DMS79 (cell line): Measurements from ENCODE around the gene EIF2S1.
"Not testable (repeated sequence)": the region's sequence is repeated elsewhere in the genome, so short reads cannot be mapped to it uniquely, and the experiment has no call there.

ENCODE experiments used
- DNase-seq: peaks from one replicate; lab custom pipeline; 2025; lab: John Stamatoyannopoulos, UW

The EIF2S1 gene

GRCh38 chr14:67359775-67360469 lies at the start of gene EIF2S1, which contains the start of gene ATP6V1D:
Gene EIF2S1 (plus strand): TSS chr14:67360328. CDS start chr14:67364768, 4,440 bp downstream.
Gene ATP6V1D (minus strand): TSS chr14:67359804. CDS start chr14:67359698, 106 bp downstream.
- DNase-seq: peak; percentile 100

GRCh38 chr14:67311868-67312267 lies 48.3 kb upstream of the EIF2S1 start:
- no peak for DNase-seq

- no peak for DNase-seq
Observed at GRCh38 chr14:67313153-67313552, 47.0 kb upstream of the EIF2S1 start.

- DNase-seq: no peak
Observed at GRCh38 chr14:67317822-67318221, 42.3 kb upstream of the EIF2S1 start.

- no peak for DNase-seq
Observed at GRCh38 chr14:67319142-67319541, 41.0 kb upstream of the EIF2S1 start.

- not testable (repeated sequence) for DNase-seq
Observed at GRCh38 chr14:67329666-67330065, 30.5 kb upstream of the EIF2S1 start.

- DNase-seq: no peak
Observed at GRCh38 chr14:67331368-67332125, 28.6 kb upstream of the EIF2S1 start.

GRCh38 chr14:67332468-67332867 lies 27.7 kb upstream of the EIF2S1 start:
- no peak for DNase-seq

GRCh38 chr14:67335781-67336180 lies 24.3 kb upstream of the EIF2S1 start:
- DNase-seq: no peak

- DNase-seq: not testable (repeated sequence)
Observed at GRCh38 chr14:67341231-67341630, 18.9 kb upstream of the EIF2S1 start.

- no peak for DNase-seq
Observed at GRCh38 chr14:67343601-67344230, 16.4 kb upstream of the EIF2S1 start.

GRCh38 chr14:67345583-67345982 lies 14.5 kb upstream of the EIF2S1 start:
- no peak for DNase-seq

GRCh38 chr14:67352055-67352454 lies 8.1 kb upstream of the EIF2S1 start:
- DNase-seq: no peak

GRCh38 chr14:67357186-67357968 lies 2.8 kb upstream of the EIF2S1 start:
- DNase-seq: peak; percentile 24

- no peak for DNase-seq
Observed at GRCh38 chr14:67357969-67358354, 2.2 kb upstream of the EIF2S1 start.

GRCh38 chr14:67358924-67359774 lies 979 bp upstream of the EIF2S1 start:
- DNase-seq: peak; percentile 37

GRCh38 chr14:67360470-67361206 lies 510 bp downstream of the EIF2S1 start:
- no peak for DNase-seq

- no peak for DNase-seq
Observed at GRCh38 chr14:67365476-67365875, 5.3 kb downstream of the EIF2S1 start.

- DNase-seq: no peak
Observed at GRCh38 chr14:67370830-67371229, 10.7 kb downstream of the EIF2S1 start.
